NCI-H345 treated with DMSO at 0.1 percent for 48 hours (cell line): ENCODE measurements around the gene ASS1.

ENCODE experiments used
- DNase-seq: peaks from one replicate; lab custom pipeline; 2025; ENCODE audit not compliant: unreplicated experiment; lab: John Stamatoyannopoulos, UW

Gene ASS1

GRCh38 chr9:130470950-130471349 lies 26.2 kb downstream of the ASS1 start:
- no peak for DNase-seq

DNA sequence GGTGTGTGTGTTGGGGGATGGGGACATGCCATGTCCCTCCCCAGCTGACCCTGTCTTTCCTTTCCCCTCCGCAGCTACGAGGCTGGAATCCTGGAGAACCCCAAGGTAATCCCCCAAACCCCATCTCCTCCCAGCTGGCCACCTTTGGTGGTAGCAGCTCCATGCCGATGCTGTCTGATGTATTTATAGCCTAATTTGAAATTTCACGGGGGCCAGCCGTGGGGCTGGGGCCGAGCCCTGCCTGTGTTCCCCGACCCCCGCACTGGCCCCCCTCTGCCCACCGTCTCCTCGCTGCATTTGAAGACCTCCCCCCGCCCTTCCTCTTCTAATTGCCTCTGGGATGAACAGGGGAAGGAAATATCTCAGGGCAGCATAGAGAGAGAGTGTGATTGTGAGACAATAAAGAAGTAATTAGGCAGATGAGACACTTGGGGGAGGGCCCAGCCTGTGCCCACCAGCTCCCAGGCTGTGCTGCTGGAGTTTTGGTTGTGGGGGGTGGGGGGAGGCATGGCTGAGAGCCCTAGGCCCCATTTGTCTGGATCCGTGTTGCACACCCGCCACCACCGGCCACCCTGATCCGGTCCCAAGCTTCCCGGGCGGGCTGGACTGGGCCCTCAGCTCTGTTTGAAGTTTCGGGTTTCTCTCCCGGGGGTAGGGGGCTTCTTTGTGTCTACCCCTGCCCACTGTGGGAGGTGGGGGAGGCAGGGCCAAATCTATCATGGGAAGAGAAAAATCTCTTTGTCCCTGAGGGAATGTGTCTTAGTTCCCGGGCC lies 26.8 kb downstream of the ASS1 start:
- DNase-seq, result no peak

DNA sequence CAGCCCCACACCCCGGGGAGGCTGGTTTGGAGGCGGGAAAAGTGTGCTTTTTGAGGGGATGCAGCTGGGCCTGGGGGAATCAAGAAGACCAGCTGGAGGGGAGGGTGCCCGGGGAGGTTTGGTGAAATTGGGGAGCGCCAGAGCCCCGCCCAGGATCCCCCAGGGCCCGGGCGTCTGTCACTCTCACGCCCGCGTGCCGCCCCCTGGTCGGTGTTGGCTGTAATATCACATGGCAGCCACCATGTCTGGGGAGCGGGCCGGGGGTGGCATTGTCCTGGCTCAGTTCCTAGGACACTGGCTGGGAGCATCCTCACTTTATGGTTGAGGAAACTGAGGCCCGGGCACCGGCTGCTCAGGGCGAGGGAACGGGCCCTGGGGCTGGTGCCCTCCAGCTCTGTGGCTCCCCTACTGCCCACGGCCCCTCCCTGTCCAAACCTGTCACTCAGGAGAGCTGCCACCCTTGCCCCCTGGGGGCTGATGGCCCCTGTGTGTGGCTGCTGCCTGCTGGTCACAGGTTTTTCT lies 27.5 kb downstream of the ASS1 start:
- no peak for DNase-seq

- no peak for DNase-seq
Measured at GRCh38 chr9:130473009-130473408, 28.2 kb downstream of the ASS1 start.

- DNase-seq, result no peak
Measured at GRCh38 chr9:130473566-130473965, 28.8 kb downstream of the ASS1 start.

- DNase-seq, result no peak
Measured at GRCh38 chr9:130474106-130474505, 29.3 kb downstream of the ASS1 start.

- DNase-seq, result no peak
Measured at GRCh38 chr9:130476151-130476730, 31.5 kb downstream of the ASS1 start.

- DNase-seq, result no peak
Measured at GRCh38 chr9:130477564-130477963, 32.8 kb downstream of the ASS1 start.

DNA sequence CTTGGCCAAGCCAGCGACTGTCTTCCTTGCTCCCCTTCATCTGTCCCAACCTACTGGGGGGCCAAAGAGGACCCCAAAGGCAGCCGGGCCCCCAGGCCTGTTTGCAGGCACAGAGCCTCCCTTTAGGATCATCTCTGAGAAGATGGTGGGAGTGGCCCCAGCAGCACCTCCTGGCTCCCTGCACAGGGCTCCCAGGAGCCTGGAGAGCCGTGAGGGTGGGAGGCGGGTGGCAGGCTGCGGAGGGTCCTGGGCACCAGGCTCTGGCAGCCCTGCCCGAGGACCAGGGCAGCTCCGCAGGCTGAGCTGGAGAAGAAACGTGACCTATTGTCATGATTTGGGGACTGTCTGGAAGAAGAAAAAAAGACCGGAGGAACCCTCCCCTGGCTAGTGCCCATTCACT lies 33.4 kb downstream of the ASS1 start:
- no peak for DNase-seq

DNA sequence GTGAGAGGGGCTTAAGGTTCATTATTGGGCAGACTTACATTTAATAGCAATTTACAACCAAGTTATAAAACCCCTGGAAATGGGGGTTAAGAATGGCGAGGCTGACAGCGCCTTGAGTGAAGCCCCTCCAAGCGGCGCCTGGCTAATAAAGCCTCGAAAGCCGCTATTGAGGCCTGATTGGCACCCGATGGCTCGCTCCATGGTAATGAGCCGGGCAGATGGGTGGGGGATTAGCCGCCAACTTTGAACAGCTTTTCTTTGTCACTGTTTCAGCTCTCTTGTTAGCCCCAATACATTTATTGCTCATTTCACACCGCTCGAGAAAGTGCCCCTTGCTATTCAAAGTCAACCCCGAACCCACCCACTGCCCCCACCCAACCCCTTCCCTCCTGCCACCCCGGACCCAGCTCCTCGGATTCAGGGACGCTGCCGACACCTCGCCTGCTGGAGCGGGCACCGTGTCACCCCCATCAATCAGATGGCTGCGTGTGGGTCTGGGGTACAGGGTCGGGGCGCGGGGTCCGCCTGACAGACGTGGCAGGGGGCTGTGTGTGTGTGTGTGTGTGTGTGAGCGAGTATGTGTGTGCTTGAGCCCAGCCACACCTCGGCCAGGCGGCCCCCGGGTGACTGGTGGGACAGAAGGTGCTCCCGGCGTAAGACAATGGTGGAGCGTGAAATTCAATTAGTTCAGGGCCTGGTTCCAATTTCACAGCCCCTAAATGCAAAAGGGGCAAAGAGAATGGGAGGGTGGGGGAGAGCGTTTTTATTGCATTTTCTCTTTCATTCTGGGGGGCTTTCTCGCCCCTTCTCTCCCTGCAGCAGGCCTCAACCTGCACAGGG lies 34.2 kb downstream of the ASS1 start:
- no peak for DNase-seq

GRCh38 chr9:130479587-130479986 lies 34.8 kb downstream of the ASS1 start:
- no peak for DNase-seq

DNA sequence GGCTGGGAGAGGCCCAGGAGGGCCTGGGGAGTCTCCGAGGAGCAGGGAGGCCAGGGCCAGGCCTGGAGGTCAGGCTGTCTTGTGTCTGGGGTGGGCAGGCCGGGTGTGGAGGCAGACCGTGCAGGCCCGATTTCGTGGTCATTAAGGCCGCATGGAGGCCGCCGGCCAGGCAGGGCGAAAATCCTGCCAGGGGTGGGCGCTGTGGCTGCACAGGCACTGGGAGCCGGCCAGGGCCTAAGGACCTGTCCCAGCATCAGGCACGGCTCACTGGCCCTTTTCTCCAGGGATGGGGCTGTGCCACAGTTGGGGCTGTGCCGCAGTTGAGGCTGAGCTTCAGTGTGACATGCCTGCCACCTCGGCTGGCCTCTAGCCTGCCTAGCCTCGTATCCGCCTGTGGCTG lies 35.9 kb downstream of the ASS1 start:
- DNase-seq, result no peak

DNA sequence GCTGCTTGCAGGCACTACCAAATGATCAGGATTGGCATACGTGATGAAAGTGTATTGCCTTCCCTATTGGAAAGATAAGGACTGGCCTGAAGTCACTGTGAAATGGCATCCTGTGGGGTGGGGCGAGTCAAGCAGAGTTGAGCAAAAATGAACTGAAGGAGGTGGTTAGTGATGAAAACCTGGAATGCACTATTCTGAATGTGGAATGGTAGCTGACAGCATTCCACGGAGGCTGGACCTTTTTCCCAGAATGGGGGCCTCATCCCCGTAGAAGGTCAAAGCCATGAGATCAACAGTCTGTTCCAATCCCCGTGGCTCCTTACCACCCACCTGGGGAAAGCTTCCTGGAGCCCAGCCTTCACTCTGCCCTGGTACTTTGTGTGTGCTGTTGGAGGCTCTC lies 37.7 kb downstream of the ASS1 start:
- DNase-seq, result no peak

GRCh38 chr9:130483371-130483971 lies 38.7 kb downstream of the ASS1 start:
- no peak for DNase-seq

- no peak for DNase-seq
Measured at GRCh38 chr9:130484362-130485072, 39.8 kb downstream of the ASS1 start.

GRCh38 chr9:130486103-130486502 lies 41.3 kb downstream of the ASS1 start:
- no peak for DNase-seq

GRCh38 chr9:130487500-130487899 lies 42.7 kb downstream of the ASS1 start:
- DNase-seq, result no peak

DNA sequence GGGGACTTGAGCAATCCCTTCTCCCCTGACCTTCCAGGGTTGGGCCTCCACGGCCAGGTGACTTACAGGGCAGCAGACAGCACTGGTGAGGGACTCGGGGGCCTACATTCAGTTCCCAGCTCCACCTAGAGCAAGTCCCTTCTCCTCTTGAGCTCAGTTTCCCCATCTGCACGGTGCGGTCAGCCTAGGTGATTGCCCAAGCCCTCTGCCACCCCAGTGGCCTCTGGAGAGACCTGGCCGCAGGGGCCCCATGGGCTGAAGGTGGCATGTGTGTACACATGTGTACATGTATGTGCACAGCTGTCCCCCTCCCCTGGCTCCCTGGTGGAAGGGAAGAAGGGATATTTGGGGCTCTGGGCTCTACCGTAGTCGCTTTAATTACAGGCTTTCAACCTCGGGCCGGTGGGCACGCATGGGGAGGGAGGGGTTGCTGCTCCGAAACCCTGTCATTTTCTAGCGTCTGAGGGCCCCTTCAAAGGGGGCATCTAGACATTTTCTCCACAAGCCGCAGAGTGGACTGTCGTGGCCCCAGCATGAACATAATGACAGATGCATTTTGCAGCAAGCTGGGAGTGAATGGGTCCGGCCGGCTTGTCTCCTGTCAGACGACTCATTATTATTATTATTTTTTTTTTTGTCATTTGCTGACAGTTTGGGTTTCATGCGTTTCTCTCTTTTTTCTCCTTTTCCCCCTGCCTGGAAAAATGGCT lies 44.0 kb downstream of the ASS1 start:
- no peak for DNase-seq

DNA sequence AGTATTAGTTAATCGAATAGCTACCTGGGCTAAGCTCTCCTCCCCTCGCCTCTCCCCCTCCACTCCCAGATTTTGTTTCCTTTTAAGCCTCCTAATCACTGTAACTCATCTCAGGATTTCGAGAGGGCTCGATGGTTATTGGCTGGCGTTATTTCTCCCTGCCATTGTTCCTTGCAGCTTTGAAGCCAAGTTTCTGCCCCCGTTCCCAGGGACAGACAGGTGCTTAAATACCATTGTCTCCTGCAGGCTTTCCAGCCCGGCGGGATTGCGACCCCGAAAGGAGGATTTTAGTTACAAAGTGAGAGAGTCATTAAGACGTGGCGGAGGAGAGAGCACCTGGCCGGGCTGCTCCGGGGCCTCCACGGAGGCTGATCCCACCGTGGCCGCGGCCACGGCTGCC lies 46.2 kb downstream of the ASS1 start:
- DNase-seq, result no peak

DNA sequence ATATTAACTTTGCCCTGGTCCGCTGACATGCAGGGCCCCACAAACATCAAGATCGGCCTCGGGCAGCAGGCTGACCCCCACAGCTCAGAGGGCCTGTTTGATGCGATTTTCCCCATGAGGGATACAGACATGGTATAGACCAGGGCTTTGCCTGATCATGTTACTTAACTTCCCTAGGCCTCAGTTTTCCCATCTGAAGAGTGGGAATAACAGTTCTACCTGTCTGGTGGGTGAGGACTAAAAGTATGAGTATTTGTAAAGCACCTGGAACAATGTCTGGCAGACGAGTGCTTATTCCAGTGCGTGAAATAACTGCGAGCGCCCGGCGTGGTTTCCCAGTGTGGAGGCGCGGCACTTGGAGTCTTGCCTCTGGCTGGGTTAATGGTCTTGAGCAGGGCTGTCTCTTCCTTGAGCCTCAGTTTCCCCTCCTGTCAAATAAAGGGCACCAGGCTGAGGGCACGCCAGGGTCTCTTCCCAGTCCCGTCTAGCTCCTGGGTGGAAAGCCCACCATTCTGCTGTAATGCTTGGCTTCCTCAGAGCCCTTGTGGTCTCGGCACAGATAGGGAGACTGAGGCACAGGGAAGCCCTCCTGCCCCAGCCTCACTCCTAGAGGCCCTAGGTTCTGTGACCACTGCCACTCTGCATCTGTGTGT lies 47.2 kb downstream of the ASS1 start:
- DNase-seq, result no peak
